ENCODE data around the gene PRICKLE2. TPM values are rescaled to one million over a fixed set of nuclear protein-coding genes. Genes with fewer than 3 reads are reported as not detected.

The PRICKLE2 gene, protein sequence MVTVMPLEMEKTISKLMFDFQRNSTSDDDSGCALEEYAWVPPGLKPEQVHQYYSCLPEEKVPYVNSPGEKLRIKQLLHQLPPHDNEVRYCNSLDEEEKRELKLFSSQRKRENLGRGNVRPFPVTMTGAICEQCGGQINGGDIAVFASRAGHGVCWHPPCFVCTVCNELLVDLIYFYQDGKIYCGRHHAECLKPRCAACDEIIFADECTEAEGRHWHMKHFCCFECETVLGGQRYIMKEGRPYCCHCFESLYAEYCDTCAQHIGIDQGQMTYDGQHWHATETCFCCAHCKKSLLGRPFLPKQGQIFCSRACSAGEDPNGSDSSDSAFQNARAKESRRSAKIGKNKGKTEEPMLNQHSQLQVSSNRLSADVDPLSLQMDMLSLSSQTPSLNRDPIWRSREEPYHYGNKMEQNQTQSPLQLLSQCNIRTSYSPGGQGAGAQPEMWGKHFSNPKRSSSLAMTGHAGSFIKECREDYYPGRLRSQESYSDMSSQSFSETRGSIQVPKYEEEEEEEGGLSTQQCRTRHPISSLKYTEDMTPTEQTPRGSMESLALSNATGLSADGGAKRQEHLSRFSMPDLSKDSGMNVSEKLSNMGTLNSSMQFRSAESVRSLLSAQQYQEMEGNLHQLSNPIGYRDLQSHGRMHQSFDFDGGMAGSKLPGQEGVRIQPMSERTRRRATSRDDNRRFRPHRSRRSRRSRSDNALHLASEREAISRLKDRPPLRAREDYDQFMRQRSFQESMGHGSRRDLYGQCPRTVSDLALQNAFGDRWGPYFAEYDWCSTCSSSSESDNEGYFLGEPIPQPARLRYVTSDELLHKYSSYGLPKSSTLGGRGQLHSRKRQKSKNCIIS
- 49.3 TPM for total RNA-seq

DNA sequence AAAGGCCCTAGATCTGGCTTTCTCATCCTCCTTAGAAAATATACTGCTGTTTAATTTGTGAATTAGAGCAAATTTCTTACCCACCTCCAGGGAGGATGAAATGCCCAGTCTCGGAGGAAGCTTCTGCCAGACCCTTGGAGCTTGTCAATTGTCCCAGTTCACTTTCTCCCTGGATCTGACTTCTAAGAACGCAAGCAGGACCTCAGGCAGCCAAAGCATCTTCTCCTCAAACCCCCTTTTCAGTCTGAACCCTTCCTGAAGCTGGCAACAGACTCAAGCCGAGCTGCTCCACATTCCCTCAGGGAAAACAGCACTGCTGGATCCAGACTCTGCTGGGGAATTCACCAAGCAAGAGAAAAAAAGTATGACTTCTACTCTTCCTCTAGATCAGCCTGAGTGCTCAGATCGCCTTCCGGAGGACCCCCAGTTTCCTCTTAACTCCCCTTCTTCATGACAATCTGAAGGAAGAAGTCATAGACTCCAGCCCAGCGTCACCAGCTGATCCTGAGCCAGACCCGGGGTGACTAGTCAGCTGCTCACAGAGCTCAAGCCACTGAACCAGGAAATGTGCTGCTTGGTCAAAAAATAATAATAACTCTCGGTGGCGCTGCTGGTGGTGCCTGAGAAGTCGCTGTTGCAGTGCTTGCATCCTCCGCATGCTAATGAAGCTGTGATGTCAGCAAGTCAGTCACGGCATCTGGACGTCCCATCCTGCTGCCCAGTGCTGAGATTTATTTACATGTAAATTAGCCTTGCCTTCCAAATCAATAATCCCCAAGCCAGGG is at the start of gene PRICKLE2:
TSS of gene PRICKLE2 (minus strand) at position 641 of the 785 bp plus-strand sequence. CDS start 26,539 bp downstream, outside the sequence.
- peak; percentile 80 for DNase-seq

- DNase-seq, result no peak
These were observed 47.6 kb upstream of the PRICKLE2 start for GRCh38 chr3:64272842-64273241.

DNA sequence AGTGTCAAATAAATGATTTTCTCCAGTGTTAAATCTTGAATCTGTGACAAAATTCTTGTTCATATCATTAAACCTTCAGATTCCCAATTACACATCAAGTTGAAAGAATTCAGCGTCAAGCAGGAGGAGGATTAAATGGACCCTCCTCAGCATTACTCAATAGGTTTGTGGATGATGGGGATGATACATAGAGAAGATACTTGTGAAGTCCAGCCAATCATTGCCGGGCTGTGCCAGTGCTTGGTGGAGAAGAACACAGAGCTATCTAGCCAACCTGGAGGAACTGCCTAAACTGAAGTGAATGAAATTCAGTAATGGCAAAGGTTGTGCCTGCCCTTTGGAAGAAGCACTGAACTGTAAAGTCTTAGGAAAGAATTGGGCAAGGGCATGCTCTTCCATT is 47.0 kb upstream of the PRICKLE2 start:
- no peak for DNase-seq

DNA sequence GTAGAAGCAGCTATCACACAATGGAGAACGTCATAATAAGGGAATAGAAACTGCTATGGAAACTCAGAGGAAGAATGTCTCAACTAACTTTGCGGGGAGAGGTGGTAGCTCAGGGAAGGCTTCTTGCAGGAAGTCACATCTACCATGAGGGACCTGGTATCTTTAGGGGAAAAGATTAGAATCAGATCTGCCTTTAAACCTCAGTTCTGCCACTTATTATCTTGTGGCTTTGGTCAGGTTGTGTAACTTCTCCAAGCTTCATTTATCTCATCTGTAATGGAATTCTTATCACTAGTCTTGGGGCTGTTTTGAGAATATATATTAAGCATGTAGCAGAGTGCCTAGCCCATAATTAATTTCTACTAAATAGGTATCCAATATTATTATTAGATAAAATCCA is 46.4 kb upstream of the PRICKLE2 start:
- DNase-seq, result no peak

- no peak for DNase-seq
These were observed 45.6 kb upstream of the PRICKLE2 start for GRCh38 chr3:64270866-64271260.

DNA sequence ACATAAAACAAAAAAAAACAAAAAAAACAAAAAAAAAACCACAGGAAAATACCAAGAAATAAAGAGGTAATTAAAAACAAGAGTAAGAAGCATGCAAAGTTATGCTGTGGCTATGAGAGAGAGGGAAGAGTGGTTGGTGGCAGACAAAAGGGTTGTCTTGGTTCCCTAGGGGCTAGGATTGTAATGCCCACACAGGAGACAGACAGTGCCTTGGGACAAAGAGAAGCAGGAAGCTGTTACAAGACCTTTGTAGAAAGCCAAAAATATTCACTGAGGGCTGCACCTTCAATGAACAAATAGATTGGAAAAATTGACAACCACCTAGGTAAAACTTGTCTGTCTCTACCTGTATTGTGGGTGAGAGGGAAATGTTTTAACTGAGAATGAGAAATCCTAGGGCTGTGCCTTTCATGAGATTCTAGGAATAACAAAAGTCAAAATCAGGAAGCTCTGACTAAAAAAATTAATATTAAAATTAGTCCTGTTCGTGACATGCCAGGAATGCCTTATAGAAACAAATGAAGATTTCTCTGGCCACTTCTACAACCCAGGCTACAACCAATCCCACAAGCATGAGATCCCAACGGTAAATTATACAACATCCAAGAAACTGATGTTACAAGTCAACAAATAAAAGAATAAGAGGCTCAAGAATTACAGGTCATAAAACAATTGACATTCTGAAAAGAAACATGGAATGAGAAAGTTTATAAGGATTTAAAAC is 45.0 kb upstream of the PRICKLE2 start:
- no peak for DNase-seq

DNA sequence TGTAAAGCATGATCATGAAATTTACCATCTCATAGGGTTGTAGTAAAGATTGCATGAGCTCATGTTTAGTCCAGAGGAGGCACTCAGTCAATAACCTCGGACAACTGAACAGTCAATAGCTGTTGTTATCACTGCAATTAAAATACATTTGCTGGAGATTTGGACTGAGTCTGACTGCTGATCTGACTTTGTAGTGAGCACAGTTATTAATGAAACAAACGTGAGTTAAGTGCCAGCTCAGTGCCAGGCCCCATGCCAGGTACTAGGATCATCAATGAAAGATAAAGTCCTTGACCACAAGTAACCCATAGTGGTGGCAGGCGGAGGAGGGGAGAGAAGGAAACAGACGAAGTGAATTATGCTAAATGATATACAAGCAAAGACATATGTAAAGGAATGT is 43.7 kb upstream of the PRICKLE2 start:
- DNase-seq, result no peak

- DNase-seq, result peak; percentile 83
These were observed 42.7 kb upstream of the PRICKLE2 start for GRCh38 chr3:64267721-64268604.

- no peak for DNase-seq
These were observed 41.7 kb upstream of the PRICKLE2 start for GRCh38 chr3:64266983-64267382.

- peak; percentile 77 for DNase-seq
These were observed 41.0 kb upstream of the PRICKLE2 start for GRCh38 chr3:64266065-64266931.

DNA sequence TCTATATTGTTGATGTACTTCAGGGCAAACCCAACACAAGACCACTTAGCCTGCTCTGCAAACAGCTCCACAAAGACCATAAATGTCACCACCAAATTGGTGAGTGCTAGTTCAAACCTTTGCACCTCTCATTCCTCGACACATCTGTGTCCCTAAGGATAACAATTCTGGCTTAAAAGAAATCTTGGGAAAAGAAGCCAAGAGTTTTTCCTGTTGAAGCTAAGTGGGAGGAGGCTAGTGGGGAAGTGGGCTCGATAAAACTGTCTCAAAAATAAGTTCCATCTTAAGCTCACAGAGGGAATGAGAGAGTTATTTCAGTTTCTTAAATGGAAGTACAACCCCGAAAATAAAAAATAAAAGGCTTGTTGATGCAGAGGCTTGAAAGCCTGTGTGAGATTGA is 40.4 kb upstream of the PRICKLE2 start:
- DNase-seq, result peak; percentile 38

DNA sequence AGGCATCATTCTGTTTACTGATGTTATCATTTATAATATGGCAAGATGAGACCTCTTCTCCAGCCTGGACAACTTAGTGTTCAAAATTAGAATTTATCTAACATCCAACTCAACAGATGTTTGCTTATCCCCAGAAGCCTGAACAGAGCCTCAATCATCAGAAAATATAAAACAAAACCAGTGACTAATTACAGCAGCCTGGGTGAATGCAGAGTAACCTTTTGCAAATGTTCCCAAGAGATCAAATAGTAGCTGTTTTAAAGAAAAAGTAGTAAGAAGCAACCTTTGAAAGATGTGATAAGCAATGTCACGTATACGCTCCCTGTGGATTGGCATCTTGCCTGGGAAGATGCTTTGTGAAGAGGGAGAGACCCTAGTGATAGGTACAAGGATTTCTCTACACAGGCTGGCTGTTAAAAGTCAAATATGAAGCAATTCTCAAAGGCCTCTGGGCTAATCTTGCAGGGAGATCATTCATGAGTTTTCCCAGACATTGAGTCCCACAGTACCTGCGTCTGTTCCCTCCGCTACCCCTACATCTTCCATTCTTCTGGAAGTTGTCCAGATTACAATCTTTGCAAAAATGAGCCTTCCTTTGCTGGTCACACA is 39.3 kb upstream of the PRICKLE2 start:
- DNase-seq, result peak; percentile 16

DNA sequence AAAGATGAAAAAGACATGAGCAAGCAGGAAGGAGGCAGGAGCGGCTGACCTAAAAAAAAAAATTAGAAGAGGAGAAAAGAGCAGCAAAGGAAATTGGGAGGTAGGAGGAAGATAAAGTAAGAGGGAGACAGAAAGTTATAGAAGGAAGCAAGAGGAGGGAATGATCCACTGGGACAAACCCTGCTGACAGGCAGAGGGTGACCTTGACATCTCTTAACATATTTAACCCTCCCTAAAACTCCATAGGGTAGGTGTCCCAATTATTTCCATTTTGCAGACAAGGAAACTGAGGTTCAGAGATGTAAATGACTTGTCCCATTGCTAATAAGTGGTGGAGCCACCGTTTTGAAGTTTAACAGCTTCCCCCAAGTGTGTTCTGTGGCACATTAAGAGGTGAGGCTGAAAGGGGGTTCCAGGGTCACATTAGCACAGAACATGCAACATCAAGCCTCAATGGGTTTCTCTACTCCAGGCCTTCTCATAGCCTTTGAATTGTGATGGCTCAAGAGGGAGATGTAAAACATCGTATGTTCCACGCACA is 37.4 kb upstream of the PRICKLE2 start:
- DNase-seq, result no peak

- peak; percentile 36 for DNase-seq
These were observed 35.2 kb upstream of the PRICKLE2 start for GRCh38 chr3:64260431-64260830.

DNA sequence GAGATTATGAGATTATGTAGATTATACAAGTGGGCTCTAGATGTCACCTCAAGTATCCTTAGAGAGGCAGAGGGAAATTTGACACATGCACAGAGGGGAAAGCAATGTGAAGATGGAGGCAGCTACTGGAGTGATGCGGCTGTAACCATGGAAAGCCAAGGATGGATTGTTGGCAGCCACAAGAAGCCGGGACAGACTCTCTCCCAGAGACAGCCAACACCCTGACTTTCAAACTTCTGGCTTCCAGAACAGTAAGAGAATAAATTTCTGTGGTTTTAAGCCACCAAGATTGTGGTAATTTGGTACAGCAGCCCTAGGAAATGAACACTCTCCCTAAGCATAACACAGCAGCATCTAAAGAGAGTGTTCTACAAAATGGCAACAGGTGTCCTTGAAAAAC is 34.4 kb upstream of the PRICKLE2 start:
- no peak for DNase-seq

GRCh38 chr3:64257100-64257755 is 32.0 kb upstream of the PRICKLE2 start:
- peak; percentile 36 for DNase-seq

- no peak for DNase-seq
These were observed 30.6 kb upstream of the PRICKLE2 start for GRCh38 chr3:64255741-64256340.

DNA sequence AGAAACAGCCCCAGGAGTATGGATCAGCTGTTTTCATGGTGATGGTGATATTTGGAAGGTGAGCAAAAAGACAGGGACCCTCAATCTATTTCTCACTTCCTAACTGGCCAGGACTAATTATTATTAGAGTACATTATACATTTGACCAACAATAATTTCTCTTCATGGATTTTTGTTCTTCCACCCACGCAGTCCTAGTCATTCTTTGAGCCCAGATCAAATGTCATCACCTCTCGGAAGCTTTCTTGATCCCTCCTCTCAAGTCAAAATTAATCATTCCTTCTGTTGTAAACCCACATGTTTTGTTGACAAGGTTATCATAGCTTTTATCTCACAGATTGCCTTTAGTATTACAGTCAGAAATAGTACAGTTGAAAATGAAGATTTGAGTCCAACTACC is 29.2 kb upstream of the PRICKLE2 start:
- DNase-seq, result no peak

Data from tongue (tissue), 2 donors.